Endothelial cell of umbilical vein (primary cell): ENCODE measurements around the gene POLR2J. TPM values are rescaled to one million over a fixed set of nuclear protein-coding genes. Genes with fewer than 3 reads are reported as not detected.
"Not testable (repeated sequence)": the region's sequence is repeated elsewhere in the genome, so short reads cannot be mapped to it uniquely, and the experiment has no call there.

Source experiments
- BruUV-seq: library from RNA; stranded (reverse); fragments of 400-500 nt; replicated peaks from 2 replicates; lab custom pipeline; 2021; lab: Mats Ljungman, UMichigan
- CTCF ChIA-PET: fragments of 300-600, 350-600 bp; sonication (Branson Sonifier 250); formaldehyde crosslinking; loops from one replicate; lab custom pipeline; 2021; ENCODE audit warnings: antibody characterized with exemption, inconsistent platforms; lab: Charles Lee
- POLR2A ChIA-PET: fragments of 300-600, 350-600 bp; sonication (Branson Sonifier 250); formaldehyde crosslinking; loops from one replicate; lab custom pipeline; 2021; ENCODE audit warnings: antibody characterized with exemption, inconsistent platforms; lab: Charles Lee
- DNase-seq: peaks from one replicate; pipeline ENCODE4 v3.0.0-alpha.2; 2011; ENCODE audit warnings: low read depth, low spot score
- FAIRE-seq: peaks from 2 replicates; lab custom pipeline; 2011; peaks lifted over from hg19 to GRCh38; lab: Jason Lieb, UNC
- H2AFZ ChIP-seq: 2 replicates; pipeline ENCODE4 v1.6.0; 2012; ENCODE audit warnings: low read depth, low read length, control low read depth, inconsistent platforms
- H3K27ac ChIP-seq: 2 replicates; pipeline ENCODE4 v1.5.1; 2011; ENCODE audit warnings: low read depth, mild to moderate bottlenecking, control low read depth, low read length, moderate library complexity; ENCODE audit not compliant: insufficient read depth
- H3K27me3 ChIP-seq, 2 experiments: 2 replicates each; pipeline versions ENCODE4 v1.6.0 to v1.6.1; 2011; ENCODE audit warnings: low read length in 2 of 2, mixed read lengths in 1 of 2; ENCODE audit not compliant: control insufficient read depth in 2 of 2, insufficient read depth in 2 of 2
- H3K36me3 ChIP-seq, 2 experiments: 2 replicates in 1 of 2; 3 replicates in 1 of 2; pipeline ENCODE4 v1.5.1; 2011; ENCODE audit warnings: low read length in 2 of 2, mild to moderate bottlenecking in 1 of 2, moderate library complexity in 1 of 2; ENCODE audit not compliant: control insufficient read depth in 2 of 2, insufficient read depth in 2 of 2; ENCODE audit errors: extremely low read depth in 1 of 2
- H3K4me1 ChIP-seq: 3 replicates; pipeline ENCODE4 v1.5.1; 2011; ENCODE audit warnings: mild to moderate bottlenecking, low read length; ENCODE audit not compliant: control insufficient read depth, insufficient read depth; ENCODE audit errors: extremely low read depth
- H3K4me2 ChIP-seq: 2 replicates; pipeline ENCODE4 v1.6.1; 2011; ENCODE audit warnings: low read length, control low read depth, mixed read lengths; ENCODE audit not compliant: insufficient read depth
- H3K4me3 ChIP-seq, 3 experiments: fragments of 200-600 bp in 1 of 3; sonication (generic), shearing (Covaris generic) in 1 of 3; replicated peaks in 1 of 3; 2 replicates each; pipeline ENCODE4 v1.5.1; 2011 to 2016; ENCODE audit warnings: control low read depth in 3 of 3, low read length in 3 of 3, mild to moderate bottlenecking in 2 of 3, inconsistent platforms in 1 of 3, low read depth in 1 of 3, moderate library complexity in 1 of 3; ENCODE audit not compliant: insufficient read depth in 1 of 3
- H3K79me2 ChIP-seq: 2 replicates; pipeline ENCODE4 v1.6.0; 2012; ENCODE audit warnings: low read length, inconsistent platforms; ENCODE audit not compliant: control insufficient read depth, insufficient read depth
- H3K9ac ChIP-seq: replicated peaks from 2 replicates; pipeline ENCODE3; 2011; ENCODE audit warnings: low read length, control low read depth; ENCODE audit not compliant: insufficient read depth; ENCODE audit errors: extremely low read depth
- H3K9me1 ChIP-seq: replicated peaks from 3 replicates; pipeline ENCODE4 v1.6.0; 2011; ENCODE audit warnings: mild to moderate bottlenecking, low read length; ENCODE audit not compliant: control insufficient read depth, insufficient read depth; ENCODE audit errors: extremely low read depth
- H3K9me3 ChIP-seq: replicated peaks from 2 replicates; pipeline ENCODE4 v1.5.1; 2012; ENCODE audit warnings: low read length, inconsistent platforms; ENCODE audit not compliant: control insufficient read depth, insufficient read depth
- H4K20me1 ChIP-seq: replicated peaks from 2 replicates; pipeline ENCODE3; 2011; ENCODE audit warnings: mild to moderate bottlenecking, low read length; ENCODE audit not compliant: control insufficient read depth, insufficient read depth; ENCODE audit errors: extremely low read depth
- EZH2 ChIP-seq: IDR thresholded peaks from 2 replicates; pipeline ENCODE4 v1.6.1; 2012; ENCODE audit warnings: borderline replicate concordance, low read depth, mild to moderate bottlenecking, moderate library complexity, low read length, inconsistent platforms; ENCODE audit not compliant: severe bottlenecking
- FOS ChIP-seq: IDR thresholded peaks from 2 replicates; pipeline ENCODE4 v1.6.1; 2011; ENCODE audit warnings: mild to moderate bottlenecking, low read length, moderate library complexity, borderline replicate concordance; ENCODE audit not compliant: insufficient read depth
- GATA2 ChIP-seq: IDR thresholded peaks from 2 replicates; pipeline ENCODE4 v1.7.0; 2011; ENCODE audit warnings: low read depth, mild to moderate bottlenecking, moderate library complexity, mixed read lengths, low read length; ENCODE audit not compliant: insufficient read length, insufficient read depth
- JUN ChIP-seq: IDR thresholded peaks from 2 replicates; pipeline ENCODE4 v1.6.1; 2011; ENCODE audit warnings: borderline replicate concordance, low read depth; ENCODE audit not compliant: insufficient read length, insufficient read depth
- MAX ChIP-seq: IDR thresholded peaks from 2 replicates; pipeline ENCODE4 v1.6.1; 2011; ENCODE audit not compliant: insufficient read depth, insufficient read length
- MYC ChIP-seq: IDR thresholded peaks from one replicate; pipeline ENCODE4 v1.6.1; 2011; ENCODE audit warnings: mild to moderate bottlenecking, low read depth, low read length
- POLR2A ChIP-seq: IDR thresholded peaks from 2 replicates; pipeline ENCODE4 v1.6.1; 2012; ENCODE audit warnings: low read depth, mild to moderate bottlenecking, control low read depth, low read length
- POLR2AphosphoS5 ChIP-seq: IDR thresholded peaks from 2 replicates; pipeline ENCODE4 v1.6.1; 2012; ENCODE audit warnings: low read depth, mild to moderate bottlenecking, control low read depth, low read length, moderate library complexity; ENCODE audit not compliant: insufficient read depth
- dilution Hi-C: fragments of 300-500 bp; cut with MboI; formaldehyde crosslinking; loops from one replicate; pipeline ENCODE4 v1.15.0; 2019; ENCODE audit warnings: low sequenced_read_pairs; ENCODE audit not compliant: extremely low pct_ligation_motif_present
- intact Hi-C: fragments of 100-400 bp; cut with micrococcal nuclease; formaldehyde crosslinking; loops from one replicate; pipeline ENCODE4 v1.10.0; 2022
- polyA plus RNA-seq, 4 experiments: library from polyadenylated mRNA; depleted of rRNA in 3 of 4; stranded (reverse) in 3 of 4; unstranded in 1 of 4; fragments of >200 nt; gene quantifications; 2 replicates each; pipeline versions ENCODE4 v1.2.1 to v1.2.3, GENCODE V29; 2011 to 2012; ENCODE audit warnings: missing spikeins in 1 of 4
- total RNA-seq: library from RNA; stranded (reverse); gene quantifications from 2 replicates; pipeline ENCODE4 v1.2.3, GENCODE V29; 2021
- TF ChIP-seq, protein P1 (sequence below), 2 donors: IDR thresholded peaks; 1 replicate in 1 of 2; 2 replicates in 1 of 2; pipeline ENCODE4 v1.5.1; 2011; ENCODE audit warnings: low read length in 2 of 2, mild to moderate bottlenecking in 2 of 2, moderate library complexity in 2 of 2, control low read depth in 1 of 2, inconsistent platforms in 1 of 2, low read depth in 1 of 2; ENCODE audit not compliant: insufficient read depth in 1 of 2; ENCODE audit errors: extremely low read depth in 1 of 2

Gene POLR2J
- total and polyA plus RNA-seq, 2 donors (not counting 3 experiments of a cell fraction or from before 2014, with no cell fraction given): 48.7 to 93.6 TPM

- Histone ChIP-seq H3K9ac (no peak overlapping the region), H3K9me1 (no peaks in the 10 kb centered on the region), H3K4me1 (no peaks in the 10 kb centered on the region), H3K36me3 (peaks cover 4 to 9% of the 10 kb centered on the region in 2 experiments), H3K27ac (no peak overlapping the region), H2AFZ (no peak overlapping the region), H4K20me1 (no peaks in the 10 kb centered on the region), H3K4me2 (no peak overlapping the region), H3K79me2 (no peaks in the 10 kb centered on the region), H3K9me3 (no peaks in the 10 kb centered on the region), H3K27me3 (no peaks in the 10 kb centered on the region), H3K4me3 (no peak overlapping the region)
- FAIRE-seq (no peak), DNase-seq (no peak)
- no peak for TF ChIP-seq MAX
- TF ChIP-seq EZH2: no peak
- no peak for TF ChIP-seq JUN
- TF ChIP-seq, protein P1, sequence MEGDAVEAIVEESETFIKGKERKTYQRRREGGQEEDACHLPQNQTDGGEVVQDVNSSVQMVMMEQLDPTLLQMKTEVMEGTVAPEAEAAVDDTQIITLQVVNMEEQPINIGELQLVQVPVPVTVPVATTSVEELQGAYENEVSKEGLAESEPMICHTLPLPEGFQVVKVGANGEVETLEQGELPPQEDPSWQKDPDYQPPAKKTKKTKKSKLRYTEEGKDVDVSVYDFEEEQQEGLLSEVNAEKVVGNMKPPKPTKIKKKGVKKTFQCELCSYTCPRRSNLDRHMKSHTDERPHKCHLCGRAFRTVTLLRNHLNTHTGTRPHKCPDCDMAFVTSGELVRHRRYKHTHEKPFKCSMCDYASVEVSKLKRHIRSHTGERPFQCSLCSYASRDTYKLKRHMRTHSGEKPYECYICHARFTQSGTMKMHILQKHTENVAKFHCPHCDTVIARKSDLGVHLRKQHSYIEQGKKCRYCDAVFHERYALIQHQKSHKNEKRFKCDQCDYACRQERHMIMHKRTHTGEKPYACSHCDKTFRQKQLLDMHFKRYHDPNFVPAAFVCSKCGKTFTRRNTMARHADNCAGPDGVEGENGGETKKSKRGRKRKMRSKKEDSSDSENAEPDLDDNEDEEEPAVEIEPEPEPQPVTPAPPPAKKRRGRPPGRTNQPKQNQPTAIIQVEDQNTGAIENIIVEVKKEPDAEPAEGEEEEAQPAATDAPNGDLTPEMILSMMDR (IDR thresholded peaks at IDR 0.05; ENCODE audit: extremely low read depth in 1 of 2, insufficient read depth in 1 of 2, low read depth in 1 of 2, low read length in 2 of 2): no peak
- no peak for TF ChIP-seq POLR2A
- no peak for TF ChIP-seq FOS
- TF ChIP-seq GATA2: no peak
- no peak for TF ChIP-seq POLR2AphosphoS5
- no peak for TF ChIP-seq MYC
- dilution Hi-C loops: no loop called here
- ChIA-PET CTCF (interaction anchor here (1.1 to 2.1 kb wide), 3 partner anchors 12 to 43 kb away, joined by 5 read pairs; partner anchors contain the start of gene ORAI2), POLR2A (no interaction called here)
- intact Hi-C loops: no loop called here
- no TSS peak for BruUV-seq
Measured at GRCh38 chr7:102455596-102455995, 23.1 kb downstream of the POLR2J start.

DNA sequence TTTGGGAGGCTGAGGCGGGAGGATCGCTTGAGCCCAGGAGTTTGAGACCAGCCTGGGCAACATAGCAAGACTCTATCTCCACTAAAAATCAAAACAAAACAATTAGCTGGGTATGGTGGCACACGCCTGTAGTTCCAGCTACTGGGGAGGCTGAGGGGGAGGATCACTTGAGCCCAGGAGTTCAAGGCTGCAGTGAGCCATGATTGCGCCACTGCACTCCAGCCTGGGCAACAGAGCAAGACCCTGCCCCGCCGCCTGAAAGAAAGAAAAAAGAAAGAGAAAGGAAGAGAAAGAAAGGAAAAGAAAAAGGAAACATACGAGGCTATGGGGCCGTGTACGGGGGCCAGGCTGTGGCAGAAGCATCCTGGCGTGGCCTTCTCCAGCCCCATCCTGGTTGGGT is 23.8 kb downstream of the POLR2J start:
- FAIRE-seq, H3K9me3 ChIP-seq, H3K4me3 ChIP-seq, POLR2A ChIA-PET, H3K79me2 ChIP-seq, BruUV-seq, H3K36me3 ChIP-seq, H3K4me1 ChIP-seq, H2AFZ ChIP-seq, H3K27ac ChIP-seq, H3K9me1 ChIP-seq, intact Hi-C loops, H3K9ac ChIP-seq, H4K20me1 ChIP-seq, dilution Hi-C loops, H3K27me3 ChIP-seq, H3K4me2 ChIP-seq, DNase-seq: not testable (repeated sequence)
- CTCF ChIA-PET: interaction anchor here (1.5 to 2.1 kb wide), 2 partner anchors 21 to 42 kb away, joined by 5 read pairs; partner anchors contain the start of gene ORAI2
